ENCODE data around the gene IPO5.

DNA sequence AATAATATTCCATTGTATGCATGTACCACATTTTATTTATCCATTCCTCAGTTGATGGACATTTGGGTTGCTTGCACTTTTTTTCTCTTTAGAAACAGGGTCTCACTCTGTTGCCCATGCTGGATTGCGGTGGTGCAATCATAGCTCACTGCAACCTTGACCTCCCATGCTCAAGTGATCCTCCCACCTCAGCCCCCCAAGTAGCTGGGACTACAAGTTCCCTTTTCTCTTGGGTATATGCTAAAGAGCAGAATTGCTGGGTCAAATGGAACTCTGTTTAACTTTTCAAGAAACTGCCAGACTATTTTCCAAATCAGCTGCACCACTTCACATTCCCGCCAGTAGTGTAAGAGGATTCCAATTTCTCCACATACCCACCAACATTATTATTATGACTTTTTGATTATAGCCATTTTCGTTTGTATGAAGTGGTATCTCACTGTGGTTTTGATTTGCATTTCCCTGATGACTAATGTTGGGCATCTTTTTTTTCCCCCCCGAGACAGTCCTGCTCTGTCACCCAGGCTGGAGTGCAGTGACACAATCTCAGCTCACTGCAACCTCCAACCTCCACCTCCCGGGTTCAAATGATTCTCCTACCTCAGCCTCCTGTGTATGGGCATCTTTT lies 7.6 kb upstream of the IPO5 start:
- no peak for TF ChIP-seq POLR2A (IDR thresholded peaks at IDR 0.05; ENCODE audit: control extremely low read depth in 1 of 2, low read depth in 2 of 2, low read length in 2 of 2)
- TF ChIP-seq CTCF (IDR thresholded peaks at IDR 0.05; ENCODE audit: control extremely low read depth in 1 of 3, insufficient read depth in 1 of 3, low read depth in 1 of 3, low read length in 3 of 3): no peak
